ENCODE results near the gene TOGARAM2.

TOGARAM2 gene

GRCh38 chr2:29023188-29023587 lies 42.1 kb downstream of the TOGARAM2 start:
- DNase-seq (ENCODE audit: low read depth) = no peak

GRCh38 chr2:29024882-29025430 lies 43.9 kb downstream of the TOGARAM2 start:
- DNase-seq (ENCODE audit: low read depth) = no peak

GRCh38 chr2:29025711-29026110 lies 44.6 kb downstream of the TOGARAM2 start:
- no peak for DNase-seq (ENCODE audit: low read depth)

- no peak for DNase-seq (ENCODE audit: low read depth)
These were observed 49.9 kb downstream of the TOGARAM2 start for GRCh38 chr2:29031046-29031445.

GRCh38 chr2:29032189-29032588 lies 51.1 kb downstream of the TOGARAM2 start:
- no peak for DNase-seq (ENCODE audit: low read depth)

- no peak for DNase-seq (ENCODE audit: low read depth)
These were observed 52.1 kb downstream of the TOGARAM2 start for GRCh38 chr2:29033172-29033571.

- DNase-seq (ENCODE audit: low read depth) = no peak
These were observed 52.6 kb downstream of the TOGARAM2 start for GRCh38 chr2:29033656-29034055.

- DNase-seq (ENCODE audit: low read depth) = no peak
These were observed 54.1 kb downstream of the TOGARAM2 start for GRCh38 chr2:29035016-29035745.

- no peak for DNase-seq (ENCODE audit: low read depth)
These were observed 58.8 kb downstream of the TOGARAM2 start for GRCh38 chr2:29039718-29040480.

- DNase-seq (ENCODE audit: low read depth) = no peak
These were observed 59.5 kb downstream of the TOGARAM2 start for GRCh38 chr2:29040552-29040951.

GRCh38 chr2:29041161-29041660 lies 60.1 kb downstream of the TOGARAM2 start:
- DNase-seq (ENCODE audit: low read depth) = no peak

- DNase-seq (ENCODE audit: low read depth) = no peak
These were observed 61.5 kb downstream of the TOGARAM2 start for GRCh38 chr2:29042561-29043075.

- no peak for DNase-seq (ENCODE audit: low read depth)
These were observed 63.4 kb downstream of the TOGARAM2 start for GRCh38 chr2:29044459-29044858.

GRCh38 chr2:29046321-29046720 lies 65.2 kb downstream of the TOGARAM2 start:
- no peak for DNase-seq (ENCODE audit: low read depth)

GRCh38 chr2:29047083-29047845 lies 66.2 kb downstream of the TOGARAM2 start:
- no peak for DNase-seq (ENCODE audit: low read depth)

GRCh38 chr2:29050591-29050990 lies 69.5 kb downstream of the TOGARAM2 start:
- no peak for DNase-seq (ENCODE audit: low read depth)

- no peak for DNase-seq (ENCODE audit: low read depth)
These were observed 70.6 kb downstream of the TOGARAM2 start for GRCh38 chr2:29051730-29052129.

- DNase-seq (ENCODE audit: low read depth) = no peak
These were observed 71.7 kb downstream of the TOGARAM2 start for GRCh38 chr2:29052807-29053206.

- DNase-seq (ENCODE audit: low read depth) = no peak
These were observed 72.1 kb downstream of the TOGARAM2 start for GRCh38 chr2:29053223-29053622.

- DNase-seq (ENCODE audit: low read depth) = no peak
These were observed 72.7 kb downstream of the TOGARAM2 start for GRCh38 chr2:29053670-29054400.

GRCh38 chr2:29054430-29054829 lies 73.3 kb downstream of the TOGARAM2 start:
- DNase-seq (ENCODE audit: low read depth) = no peak

Data from activated gamma-delta T cell treated with anti-CD3 and anti-CD28 coated beads, Interleukin-2, amount 50 U/mL, for 16 hours (primary cell).